ENCODE measurements around the gene SERPINB4. TPM values are rescaled to one million over a fixed set of nuclear protein-coding genes. Genes with fewer than 3 reads are reported as not detected.
"Not testable (repeated sequence)": the region's sequence is repeated elsewhere in the genome, so short reads cannot be mapped to it uniquely, and the experiment has no call there.

Gene SERPINB4
- total and polyA plus RNA-seq, 12 donors, result not detected

GRCh38 chr18:63646936-63647335 lies 2.9 kb upstream of the SERPINB4 start:
- no peak for DNase-seq
- no peaks in the 10 kb centered on the region for H3K9me3 ChIP-seq (replicated peaks in 1 of 3)
- no peak overlapping the region for H3K27ac ChIP-seq
- H3K27me3 ChIP-seq, result no peaks in the 10 kb centered on the region
- intact Hi-C loops (cut with DNase I), result no loop called here
- H3K4me3 ChIP-seq, result no peak overlapping the region
- TF ChIP-seq POLR2A (IDR thresholded peaks at IDR 0.05) (no peak), CTCF (IDR thresholded peaks at IDR 0.05) (no peak)
- H3K4me1 ChIP-seq (replicated peaks in 1 of 2), result no peaks in the 10 kb centered on the region
- no peaks in the 10 kb centered on the region for H3K36me3 ChIP-seq (replicated peaks in 1 of 2)

GRCh38 chr18:63644694-63645093 lies 638 bp upstream of the SERPINB4 start:
- WGBS, 4 donors, result 76 to 90% (median 84%) methylated on average over 1 of the region's 1 CpG
- DNase-seq; H3K4me3 ChIP-seq; H3K27ac ChIP-seq; H3K4me1 ChIP-seq (replicated peaks in 1 of 2); intact Hi-C loops (cut with DNase I); H3K36me3 ChIP-seq (replicated peaks in 1 of 2); H3K27me3 ChIP-seq; H3K9me3 ChIP-seq (replicated peaks in 1 of 3): not testable (repeated sequence)

DNA sequence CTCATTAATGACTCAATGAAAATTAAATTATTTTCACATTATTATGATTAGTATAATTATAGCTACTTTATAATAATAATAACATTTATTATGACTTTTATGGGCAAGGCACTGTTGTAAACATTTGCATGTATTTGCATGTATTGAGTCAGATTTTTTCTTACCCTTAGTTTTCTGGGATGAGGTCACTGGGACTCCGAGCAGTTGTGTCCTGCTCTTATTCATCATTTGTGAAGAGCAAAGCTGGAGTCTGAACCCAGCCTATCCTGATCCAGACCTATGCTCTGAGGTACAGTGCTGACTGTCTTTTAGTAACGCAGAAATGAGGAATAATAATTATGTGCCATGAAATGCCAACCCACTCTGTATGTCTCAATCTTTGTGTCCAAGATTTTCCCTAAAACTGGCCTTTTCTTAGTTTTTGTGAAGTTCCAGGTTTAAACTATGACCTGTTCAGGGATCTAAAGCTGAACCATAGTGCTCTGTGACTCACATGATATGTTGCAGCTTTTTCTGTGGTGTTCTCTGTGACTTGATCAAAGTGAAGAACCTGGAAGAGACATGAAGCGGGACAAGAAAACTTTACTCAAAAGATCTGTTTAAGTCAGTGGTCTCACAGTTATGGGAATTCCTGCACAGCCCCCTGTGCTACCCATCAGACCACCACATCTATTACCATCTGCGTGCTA lies 1.2 kb downstream of the SERPINB4 start:
- H3K4me3 ChIP-seq; H3K36me3 ChIP-seq (replicated peaks in 1 of 2); H3K4me1 ChIP-seq (replicated peaks in 1 of 2); H3K27me3 ChIP-seq; H3K27ac ChIP-seq; DNase-seq; intact Hi-C loops (cut with DNase I); H3K9me3 ChIP-seq (replicated peaks in 1 of 3): not testable (repeated sequence)
- WGBS, 4 donors, result 78 to 81% (median 80%) methylated on average over 4 of the region's 4 CpGs

GRCh38 chr18:63641157-63641680 lies 2.8 kb downstream of the SERPINB4 start:
- 72 to 91% (median 85%) methylated on average over 4 of the region's 4 CpGs for WGBS, 4 donors
- H3K27ac ChIP-seq; H3K4me3 ChIP-seq; H3K9me3 ChIP-seq (replicated peaks in 1 of 3); H3K36me3 ChIP-seq (replicated peaks in 1 of 2); intact Hi-C loops (cut with DNase I); H3K27me3 ChIP-seq; DNase-seq; H3K4me1 ChIP-seq (replicated peaks in 1 of 2): not testable (repeated sequence)

DNA sequence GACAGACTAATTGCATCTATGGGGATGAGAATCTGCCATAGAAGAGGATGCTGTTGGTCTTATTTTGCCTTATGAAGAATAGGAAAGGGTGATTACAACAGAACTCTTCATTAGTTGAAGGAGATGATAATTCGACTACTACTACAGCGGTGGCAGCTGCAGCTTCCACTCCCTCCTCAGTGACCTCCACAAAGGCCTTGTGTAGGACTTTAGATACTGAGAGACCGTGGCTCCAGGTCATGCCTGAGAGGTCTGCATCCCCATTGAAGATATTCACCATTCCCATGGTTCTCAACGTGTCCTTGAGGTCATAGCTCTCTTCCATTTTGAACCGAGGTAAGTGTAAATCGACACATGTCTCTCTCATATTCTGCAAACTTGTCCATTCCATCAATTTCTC lies 6.4 kb downstream of the SERPINB4 start:
- WGBS, 4 donors, result 70 to 81% (median 78%) methylated on average over 6 of the region's 6 CpGs
- DNase-seq, result no peak
- intact Hi-C loops (cut with DNase I), result no loop called here
- TF ChIP-seq CTCF (IDR thresholded peaks at IDR 0.05) (no peak), POLR2A (IDR thresholded peaks at IDR 0.05) (no peak)
- Histone ChIP-seq H3K36me3 (replicated peaks in 1 of 2) (no peaks in the 10 kb centered on the region), H3K4me3 (no peak overlapping the region), H3K27ac (no peak overlapping the region), H3K4me1 (replicated peaks in 1 of 2) (no peaks in the 10 kb centered on the region), H3K27me3 (no peaks in the 10 kb centered on the region), H3K9me3 (replicated peaks in 1 of 3) (no peaks in the 10 kb centered on the region)

DNA sequence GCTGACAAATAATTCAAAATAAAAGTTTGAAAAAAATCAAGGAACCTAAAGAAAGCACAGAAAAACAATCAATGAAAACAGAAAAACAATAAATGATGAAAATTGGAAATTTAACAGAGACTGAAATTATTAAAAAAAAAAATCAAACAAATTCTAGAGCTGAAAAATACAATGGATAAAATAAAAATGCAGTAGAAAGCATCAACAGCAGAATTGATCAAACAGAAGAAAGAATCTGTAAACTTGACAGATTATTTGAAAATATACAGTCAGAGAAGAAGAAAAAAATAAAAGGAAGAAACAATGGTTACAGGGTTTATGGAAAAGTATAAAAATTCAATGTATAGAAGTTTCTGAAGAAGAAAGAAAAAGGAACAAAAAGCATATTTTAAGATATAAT lies 16.2 kb downstream of the SERPINB4 start:
- TF ChIP-seq CTCF (IDR thresholded peaks at IDR 0.05) (no peak), POLR2A (IDR thresholded peaks at IDR 0.05) (no peak)
- intact Hi-C loops (cut with DNase I), result no loop called here
- Histone ChIP-seq H3K9me3 (replicated peaks in 1 of 3) (no peaks in the 10 kb centered on the region), H3K27ac (no peak overlapping the region), H3K36me3 (replicated peaks in 1 of 2) (no peaks in the 10 kb centered on the region), H3K4me3 (no peak overlapping the region), H3K27me3 (no peaks in the 10 kb centered on the region), H3K4me1 (replicated peaks in 1 of 2) (no peaks in the 10 kb centered on the region)
- no peak for DNase-seq
